ENCODE results near the gene AOC1. TPM values are rescaled to one million over a fixed set of nuclear protein-coding genes. Genes with fewer than 3 reads are reported as not detected.

AOC1 gene
- total and polyA plus RNA-seq, 2 of the 13 experiments (the other 11 are each of a cell fraction or from before 2014, with no cell fraction given) = not detected

DNA sequence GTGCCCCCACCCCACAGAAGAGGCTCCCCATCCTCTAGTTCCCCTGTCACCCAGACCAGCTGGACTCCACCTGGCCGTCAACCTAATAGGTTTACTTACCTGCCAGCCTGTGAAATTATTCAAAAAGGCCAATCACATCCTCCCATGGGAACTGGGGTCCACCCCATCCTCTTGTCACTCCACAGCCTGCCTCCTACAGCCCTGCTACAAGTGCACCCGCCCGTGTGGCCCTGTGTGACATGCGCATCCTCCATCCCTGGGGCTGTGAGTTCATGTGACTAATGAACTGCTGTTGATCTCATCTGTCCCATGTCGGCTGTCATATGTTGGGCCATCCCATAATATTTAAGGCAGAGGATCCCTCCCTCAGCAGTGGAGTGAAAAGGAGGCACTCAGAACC, 39.4 kb downstream of the AOC1 start:
- intact Hi-C loops (cut with micrococcal nuclease; ENCODE audit: unreplicated experiment) = no loop called here
- 28% methylated on average over 4 of the region's 5 CpGs for WGBS (ENCODE audit: low lambda C conversion rate)

More for the DNA sequence above, 39.4 kb downstream of the AOC1 start:
- FAIRE-seq (no peak), ATAC-seq (no peak), DNase-seq (ENCODE audit: low spot score) (no peak)
- peaks cover 0 to 7% of the 10 kb centered on the region in 2 experiments; a peak in 2 of 5 replicates for H3K27me3 ChIP-seq (ENCODE audit: control insufficient read depth in 1 of 2, insufficient read depth in 2 of 2, low read length in 2 of 2)
- no peak overlapping the region for H3K4me2 ChIP-seq (ENCODE audit: low read depth, low read length)
- TF ChIP-seq ZNF260 (CRISPR knock-in tag; IDR thresholded peaks at IDR 0.05; ENCODE audit: borderline replicate concordance, low read depth) (no peak), POLR2G (IDR thresholded peaks at IDR 0.05; ENCODE audit: low read depth, low read length) (no peak), ZNF816 (CRISPR knock-in tag; IDR thresholded peaks at IDR 0.05; ENCODE audit: borderline replicate concordance) (no peak), NCOA1 (CRISPR knock-in tag; IDR thresholded peaks at IDR 0.05) (no peak), ZNF3 (CRISPR knock-in tag; IDR thresholded peaks at IDR 0.05) (no peak), RFX1 (IDR thresholded peaks at IDR 0.05) (no peak), ZSCAN20 (CRISPR knock-in tag; IDR thresholded peaks at IDR 0.05; ENCODE audit: borderline replicate concordance) (no peak), YEATS4 (CRISPR knock-in tag; IDR thresholded peaks at IDR 0.05; ENCODE audit: borderline replicate concordance) (no peak), PTBP1 (IDR thresholded peaks at IDR 0.05; ENCODE audit: low read depth, low read length, poor library complexity, severe bottlenecking) (no peak), ZNF367 (CRISPR knock-in tag; IDR thresholded peaks at IDR 0.05; ENCODE audit: borderline replicate concordance) (no peak), NR2F1 (CRISPR knock-in tag; IDR thresholded peaks at IDR 0.05) (no peak)
- TF ChIP-seq, protein P1, sequence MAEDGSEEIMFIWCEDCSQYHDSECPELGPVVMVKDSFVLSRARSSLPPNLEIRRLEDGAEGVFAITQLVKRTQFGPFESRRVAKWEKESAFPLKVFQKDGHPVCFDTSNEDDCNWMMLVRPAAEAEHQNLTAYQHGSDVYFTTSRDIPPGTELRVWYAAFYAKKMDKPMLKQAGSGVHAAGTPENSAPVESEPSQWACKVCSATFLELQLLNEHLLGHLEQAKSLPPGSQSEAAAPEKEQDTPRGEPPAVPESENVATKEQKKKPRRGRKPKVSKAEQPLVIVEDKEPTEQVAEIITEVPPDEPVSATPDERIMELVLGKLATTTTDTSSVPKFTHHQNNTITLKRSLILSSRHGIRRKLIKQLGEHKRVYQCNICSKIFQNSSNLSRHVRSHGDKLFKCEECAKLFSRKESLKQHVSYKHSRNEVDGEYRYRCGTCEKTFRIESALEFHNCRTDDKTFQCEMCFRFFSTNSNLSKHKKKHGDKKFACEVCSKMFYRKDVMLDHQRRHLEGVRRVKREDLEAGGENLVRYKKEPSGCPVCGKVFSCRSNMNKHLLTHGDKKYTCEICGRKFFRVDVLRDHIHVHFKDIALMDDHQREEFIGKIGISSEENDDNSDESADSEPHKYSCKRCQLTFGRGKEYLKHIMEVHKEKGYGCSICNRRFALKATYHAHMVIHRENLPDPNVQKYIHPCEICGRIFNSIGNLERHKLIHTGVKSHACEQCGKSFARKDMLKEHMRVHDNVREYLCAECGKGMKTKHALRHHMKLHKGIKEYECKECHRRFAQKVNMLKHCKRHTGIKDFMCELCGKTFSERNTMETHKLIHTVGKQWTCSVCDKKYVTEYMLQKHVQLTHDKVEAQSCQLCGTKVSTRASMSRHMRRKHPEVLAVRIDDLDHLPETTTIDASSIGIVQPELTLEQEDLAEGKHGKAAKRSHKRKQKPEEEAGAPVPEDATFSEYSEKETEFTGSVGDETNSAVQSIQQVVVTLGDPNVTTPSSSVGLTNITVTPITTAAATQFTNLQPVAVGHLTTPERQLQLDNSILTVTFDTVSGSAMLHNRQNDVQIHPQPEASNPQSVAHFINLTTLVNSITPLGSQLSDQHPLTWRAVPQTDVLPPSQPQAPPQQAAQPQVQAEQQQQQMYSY (CRISPR knock-in tag; IDR thresholded peaks at IDR 0.05) = no peak
- TF ChIP-seq, protein P2, sequence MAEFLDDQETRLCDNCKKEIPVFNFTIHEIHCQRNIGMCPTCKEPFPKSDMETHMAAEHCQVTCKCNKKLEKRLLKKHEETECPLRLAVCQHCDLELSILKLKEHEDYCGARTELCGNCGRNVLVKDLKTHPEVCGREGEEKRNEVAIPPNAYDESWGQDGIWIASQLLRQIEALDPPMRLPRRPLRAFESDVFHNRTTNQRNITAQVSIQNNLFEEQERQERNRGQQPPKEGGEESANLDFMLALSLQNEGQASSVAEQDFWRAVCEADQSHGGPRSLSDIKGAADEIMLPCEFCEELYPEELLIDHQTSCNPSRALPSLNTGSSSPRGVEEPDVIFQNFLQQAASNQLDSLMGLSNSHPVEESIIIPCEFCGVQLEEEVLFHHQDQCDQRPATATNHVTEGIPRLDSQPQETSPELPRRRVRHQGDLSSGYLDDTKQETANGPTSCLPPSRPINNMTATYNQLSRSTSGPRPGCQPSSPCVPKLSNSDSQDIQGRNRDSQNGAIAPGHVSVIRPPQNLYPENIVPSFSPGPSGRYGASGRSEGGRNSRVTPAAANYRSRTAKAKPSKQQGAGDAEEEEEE (CRISPR knock-in tag; IDR thresholded peaks at IDR 0.05; ENCODE audit: borderline replicate concordance) = no peak
- TF ChIP-seq, protein P3, sequence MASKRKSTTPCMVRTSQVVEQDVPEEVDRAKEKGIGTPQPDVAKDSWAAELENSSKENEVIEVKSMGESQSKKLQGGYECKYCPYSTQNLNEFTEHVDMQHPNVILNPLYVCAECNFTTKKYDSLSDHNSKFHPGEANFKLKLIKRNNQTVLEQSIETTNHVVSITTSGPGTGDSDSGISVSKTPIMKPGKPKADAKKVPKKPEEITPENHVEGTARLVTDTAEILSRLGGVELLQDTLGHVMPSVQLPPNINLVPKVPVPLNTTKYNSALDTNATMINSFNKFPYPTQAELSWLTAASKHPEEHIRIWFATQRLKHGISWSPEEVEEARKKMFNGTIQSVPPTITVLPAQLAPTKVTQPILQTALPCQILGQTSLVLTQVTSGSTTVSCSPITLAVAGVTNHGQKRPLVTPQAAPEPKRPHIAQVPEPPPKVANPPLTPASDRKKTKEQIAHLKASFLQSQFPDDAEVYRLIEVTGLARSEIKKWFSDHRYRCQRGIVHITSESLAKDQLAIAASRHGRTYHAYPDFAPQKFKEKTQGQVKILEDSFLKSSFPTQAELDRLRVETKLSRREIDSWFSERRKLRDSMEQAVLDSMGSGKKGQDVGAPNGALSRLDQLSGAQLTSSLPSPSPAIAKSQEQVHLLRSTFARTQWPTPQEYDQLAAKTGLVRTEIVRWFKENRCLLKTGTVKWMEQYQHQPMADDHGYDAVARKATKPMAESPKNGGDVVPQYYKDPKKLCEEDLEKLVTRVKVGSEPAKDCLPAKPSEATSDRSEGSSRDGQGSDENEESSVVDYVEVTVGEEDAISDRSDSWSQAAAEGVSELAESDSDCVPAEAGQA (IDR thresholded peaks at IDR 0.05; ENCODE audit: low read depth) = no peak
- TF ChIP-seq, protein P3 (CRISPR knock-in tag; IDR thresholded peaks at IDR 0.05; ENCODE audit: borderline replicate concordance) = no peak
- H3K4me3 ChIP-seq (replicated peaks in 1 of 3; ENCODE audit: insufficient read depth in 1 of 3, low read depth in 2 of 3, low read length in 3 of 3) = no peak overlapping the region
- BruUV-seq (replicated peaks) = no TSS peak
- no peaks in the 10 kb centered on the region for H3K9me3 ChIP-seq (ENCODE audit: low read length)
- no peaks in the 10 kb centered on the region for H3K79me2 ChIP-seq (ENCODE audit: insufficient read depth, low read length)
- H3K36me3 ChIP-seq (replicated peaks in 1 of 2; ENCODE audit: control insufficient read depth in 1 of 2, insufficient read depth in 2 of 2, low read length in 2 of 2) = no peaks in the 10 kb centered on the region
- ChIA-PET POLR2A (no interaction called here), CTCF (ENCODE audit: low intra/inter-chr PET ratio, low total read pairs) (no interaction called here)
- no peaks in the 10 kb centered on the region for H3K4me1 ChIP-seq (ENCODE audit: insufficient read depth, low read length)
- no peak overlapping the region for H3K9ac ChIP-seq (ENCODE audit: insufficient read depth, low read depth, low read length)
- in situ Hi-C loops (cut with HindIII; ENCODE audit: extremely low pct_ligation_motif_present, low pct_unique_long_range_greater_than_20kb) = no loop called here
- H4K20me1 ChIP-seq (ENCODE audit: insufficient read depth, low read length) = no peaks in the 10 kb centered on the region
- no peak overlapping the region for H3K27ac ChIP-seq (ENCODE audit: extremely low read length, insufficient read depth, low read length)
- no peak overlapping the region for H2AFZ ChIP-seq (ENCODE audit: low read length)

Data from HepG2 (cell line).